IMR-90 (cell line): Measurements from ENCODE around the gene NCF2. TPM values are rescaled to one million over a fixed set of nuclear protein-coding genes. Genes with fewer than 3 reads are reported as not detected.
A peak's percentile ranks its signal among the peaks of the same experiment; 100 is the strongest.

Experiments
- ATAC-seq: fragments of 200-7000 bp; cut with Tn5 transposase; 2 replicates; pipeline ENCODE4 v1.9.1; 2020; ENCODE audit warnings: low read depth, mild to moderate bottlenecking, moderate library complexity
- BruUV-seq: library from RNA; stranded (reverse); fragments of 400-500 nt; replicated peaks from 2 replicates; lab custom pipeline; 2021; lab: Mats Ljungman, UMichigan
- CTCF ChIA-PET: fragments of 300-600 bp; formaldehyde crosslinking; extraction: SDS; loops from one replicate; lab custom pipeline; 2021; ENCODE audit warnings: antibody characterized with exemption; lab: Yijun Ruan, JAX
- POLR2A ChIA-PET: fragments of 300-600 bp; sonication (Branson Sonifier 250); formaldehyde crosslinking; loops from one replicate; lab custom pipeline; 2022; ENCODE audit warnings: antibody characterized with exemption; ENCODE audit not compliant: unreplicated experiment; lab: Charles Lee
- DNase-seq: peaks from one replicate; pipeline ENCODE4 v3.0.0; 2013
- H2AFZ ChIP-seq: replicated peaks from 2 replicates; pipeline ENCODE3; 2013; ENCODE audit warnings: low read length, mild to moderate bottlenecking; ENCODE audit not compliant: poor library complexity
- H2AK5ac ChIP-seq: 2 replicates; pipeline ENCODE4 v1.6.1; 2013; ENCODE audit warnings: low read depth, low read length, inconsistent platforms
- H2AK9ac ChIP-seq: replicated peaks from 2 replicates; pipeline ENCODE3; 2013; ENCODE audit warnings: mild to moderate bottlenecking, low read depth, low read length, moderate library complexity; ENCODE audit not compliant: poor library complexity
- H2BK120ac ChIP-seq: 2 replicates; pipeline ENCODE4 v1.6.1; 2013; ENCODE audit warnings: low read depth, low read length, inconsistent platforms
- H2BK15ac ChIP-seq: 3 replicates; pipeline ENCODE4 v1.6.1; 2013; ENCODE audit warnings: low read depth, low read length, inconsistent platforms
- H2BK20ac ChIP-seq: 2 replicates; pipeline ENCODE4 v1.6.1; 2013; ENCODE audit warnings: low read depth, mild to moderate bottlenecking, inconsistent platforms, low read length, moderate library complexity
- H2BK5ac ChIP-seq: 2 replicates; pipeline ENCODE4 v1.6.1; 2013; ENCODE audit warnings: mild to moderate bottlenecking, low read depth, low read length, inconsistent platforms; ENCODE audit not compliant: poor library complexity, severe bottlenecking
- H3K14ac ChIP-seq: replicated peaks from 2 replicates; pipeline ENCODE4 v1.6.1; 2013; ENCODE audit warnings: low read depth, low read length, inconsistent platforms
- H3K18ac ChIP-seq: 2 replicates; pipeline ENCODE4 v1.6.1; 2013; ENCODE audit warnings: low read depth, low read length, control low read depth
- H3K23ac ChIP-seq: 2 replicates; pipeline ENCODE4 v1.6.1; 2013; ENCODE audit warnings: low read depth, low read length, inconsistent platforms
- H3K27ac ChIP-seq: 2 replicates; pipeline ENCODE4 v1.5.1; 2013; ENCODE audit warnings: mild to moderate bottlenecking, control low read depth, low read length; ENCODE audit not compliant: insufficient read depth
- H3K27me3 ChIP-seq: 2 replicates; pipeline ENCODE4 v1.6.1; 2013; ENCODE audit warnings: low read length; ENCODE audit not compliant: control insufficient read depth, insufficient read depth
- H3K36me3 ChIP-seq: 2 replicates; pipeline ENCODE4 v1.6.1; 2013; ENCODE audit warnings: low read length, mixed read lengths; ENCODE audit not compliant: control insufficient read depth, insufficient read depth
- H3K4ac ChIP-seq: 2 replicates; pipeline ENCODE4 v1.6.1; 2013; ENCODE audit warnings: low read depth, low read length, inconsistent platforms
- H3K4me1 ChIP-seq: 2 replicates; pipeline ENCODE4 v1.6.1; 2013; ENCODE audit warnings: low read length, mixed read lengths; ENCODE audit not compliant: control insufficient read depth, insufficient read depth
- H3K4me2 ChIP-seq: 2 replicates; pipeline ENCODE4 v1.6.1; 2013; ENCODE audit warnings: low read depth, mild to moderate bottlenecking, control low read depth, low read length, moderate library complexity
- H3K4me3 ChIP-seq: 2 replicates; pipeline ENCODE4 v1.5.1; 2013; ENCODE audit warnings: low read depth, mild to moderate bottlenecking, control low read depth, low read length, moderate library complexity; ENCODE audit not compliant: insufficient read depth
- H3K56ac ChIP-seq: 2 replicates; pipeline ENCODE4 v1.6.1; 2013; ENCODE audit warnings: low read length, inconsistent platforms; ENCODE audit not compliant: insufficient read depth; ENCODE audit errors: extremely low read depth
- H3K79me1 ChIP-seq, 2 experiments: 2 replicates each; pipeline ENCODE4 v1.6.1; 2013; ENCODE audit warnings: low read length in 2 of 2, inconsistent platforms in 1 of 2, low read depth in 1 of 2
- H3K9ac ChIP-seq: 2 replicates; pipeline ENCODE4 v1.6.1; 2013; ENCODE audit warnings: low read depth, low read length, control low read depth
- H3K9me1 ChIP-seq: 2 replicates; pipeline ENCODE4 v1.6.1; 2013; ENCODE audit warnings: low read length, inconsistent platforms; ENCODE audit not compliant: insufficient read depth
- H3K9me3 ChIP-seq: 2 replicates; pipeline ENCODE4 v1.6.1; 2013; ENCODE audit warnings: low read length; ENCODE audit not compliant: control insufficient read depth, insufficient read depth
- H4K20me1 ChIP-seq: 2 replicates; pipeline ENCODE4 v1.6.1; 2013; ENCODE audit warnings: low read length, inconsistent platforms; ENCODE audit not compliant: insufficient read depth
- H4K5ac ChIP-seq: 2 replicates; pipeline ENCODE4 v1.6.1; 2013; ENCODE audit warnings: mild to moderate bottlenecking, low read depth, low read length, control low read depth
- H4K8ac ChIP-seq, 2 experiments: 2 replicates each; pipeline ENCODE4 v1.6.1; 2013; ENCODE audit warnings: low read depth in 2 of 2, low read length in 2 of 2, control low read depth in 1 of 2, inconsistent platforms in 1 of 2
- H4K91ac ChIP-seq: 2 replicates; pipeline ENCODE4 v1.6.1; 2013; ENCODE audit warnings: low read depth, low read length, inconsistent platforms; ENCODE audit not compliant: insufficient read depth
- BHLHE40 ChIP-seq: fragments of 150-350 bp; IDR thresholded peaks from 2 replicates; pipeline ENCODE4 v1.6.1; 2016; ENCODE audit warnings: mild to moderate bottlenecking, low read depth, low read length
- CEBPB ChIP-seq: IDR thresholded peaks from 2 replicates; pipeline ENCODE4 v1.6.1; 2012; ENCODE audit warnings: low read depth, low read length, improper control_type of control experiment
- CTCF ChIP-seq: conservative IDR thresholded peaks from 2 replicates; pipeline ENCODE4 v1.5.1; 2012; ENCODE audit warnings: mild to moderate bottlenecking, low read depth, low read length, improper control_type of control experiment
- FOS ChIP-seq: fragments of 150-350 bp; IDR thresholded peaks from 2 replicates; pipeline ENCODE4 v1.6.1; 2016; ENCODE audit warnings: low read depth, low read length
- MXI1 ChIP-seq: IDR thresholded peaks from 2 replicates; pipeline ENCODE4 v1.6.1; 2012; ENCODE audit warnings: low read depth, mild to moderate bottlenecking, low read length, moderate library complexity, borderline replicate concordance
- POLR2A ChIP-seq: IDR thresholded peaks from 2 replicates; pipeline ENCODE4 v1.6.1; 2012; ENCODE audit warnings: mild to moderate bottlenecking, low read depth, low read length
- RAD21 ChIP-seq: IDR thresholded peaks from 2 replicates; pipeline ENCODE4 v1.6.1; 2012; ENCODE audit warnings: low read length, improper control_type of control experiment
- RCOR1 ChIP-seq: IDR thresholded peaks from 2 replicates; pipeline ENCODE4 v1.6.1; 2012; ENCODE audit warnings: mild to moderate bottlenecking, low read length, improper control_type of control experiment; ENCODE audit not compliant: insufficient replicate concordance
- WGBS, 2 experiments: methylation state at CpG; one replicate each; pipeline versions ENCODE4 v1.1.5 to v1.1.7; 2013; ENCODE audit warnings: missing lambda C conversion rate in 2 of 2; ENCODE audit not compliant: insufficient read length in 1 of 2; ENCODE audit errors: extremely low coverage in 2 of 2; 5-methylcytosine and 5-hydroxymethylcytosine counted together
- dilution Hi-C: fragments of 300-500 bp; cut with HindIII; formaldehyde crosslinking; loops from one replicate; pipeline ENCODE4 v1.14.3; 2018; ENCODE audit warnings: low sequenced_read_pairs; ENCODE audit not compliant: unreplicated experiment
- in situ Hi-C: fragments of 300-500 bp; cut with MboI; formaldehyde crosslinking; loops from 3 replicates; pipeline ENCODE4 v1.14.3; 2019; ENCODE audit warnings: low sequenced_read_pairs, inconsistent platforms, mixed read lengths
- intact Hi-C: fragments of 100-400 bp; cut with micrococcal nuclease; formaldehyde crosslinking; loops from 2 replicates; pipeline ENCODE4 v1.10.0; 2022
- polyA plus RNA-seq, 3 experiments: library from polyadenylated mRNA; depleted of rRNA; stranded (reverse); fragments of >200 nt; gene quantifications; 2 replicates each; pipeline ENCODE4 v1.2.3, GENCODE V29; 2012; ENCODE audit warnings: low replicate concordance in 1 of 3
- total RNA-seq: library from RNA; depleted of rRNA; stranded (reverse); fragments of >200 nt; gene quantifications from 2 replicates; pipeline ENCODE4 v1.2.3, GENCODE V29; 2012

The NCF2 gene
- total and polyA plus RNA-seq, 2 of the 4 experiments (the other 2 are of a cell fraction): 3.2 to 4.2 TPM

GRCh38 chr1:183632964-183633363 lies 42.7 kb upstream of the NCF2 start:
- Histone ChIP-seq H3K4me1 (peaks cover 5% of the 10 kb centered on the region), H3K4me2 (peak overlapping the region; percentile 99), H4K8ac (peak overlapping the region; percentile 37 to 76), H3K23ac (peak overlapping the region; percentile 26; the same call in 1 of the 2 replicates), H2BK15ac (peak overlapping the region; percentile 79; the same call in 1 of the 3 replicates), H3K9ac (peak overlapping the region; percentile 96), H2BK5ac (peak overlapping the region; percentile 93), H4K5ac (peak overlapping the region; percentile 59; the same call in 1 of the 2 replicates), H3K56ac (peak overlapping the region; percentile 89), H3K18ac (peak overlapping the region; percentile 85), H3K9me1 (peaks cover 7% of the 10 kb centered on the region; the same call in 1 of the 2 replicates), H3K27me3 (no peaks in the 10 kb centered on the region), H3K79me1 (peaks cover 14 to 34% of the 10 kb centered on the region in 2 experiments), H3K14ac (peak overlapping the region; percentile 56), H2AFZ (no peak overlapping the region), H2AK9ac (no peak overlapping the region), H4K20me1 (peaks cover 20% of the 10 kb centered on the region; the same call in 1 of the 2 replicates), H3K4me3 (peak overlapping the region; percentile 85), H3K9me3 (no peaks in the 10 kb centered on the region), H2BK20ac (peak overlapping the region; percentile 17; the same call in 1 of the 2 replicates), H3K27ac (peak overlapping the region; percentile 98), H3K4ac (peak overlapping the region; percentile 57; the same call in 1 of the 2 replicates), H3K36me3 (peaks cover 18% of the 10 kb centered on the region), H4K91ac (peak overlapping the region; percentile 31; the same call in 1 of the 2 replicates), H2BK120ac (peak overlapping the region; percentile 48; the same call in 1 of the 2 replicates), H2AK5ac (peak overlapping the region; percentile 68)
- intact Hi-C loops: loop anchor here (5.0 to 10.0 kb wide), 3 partner anchors 422 to 752 kb away; partner anchors contain the start of genes C1orf21 and TSEN15
- ATAC-seq (no peak), DNase-seq (no peak)
- no TSS peak for BruUV-seq
- ChIA-PET CTCF (interaction anchor here (0.6 to 1.5 kb wide), 4 partner anchors 12 to 283 kb away, joined by 3 to 5 read pairs (median 3); no protein-coding TSS in a partner anchor), POLR2A (interaction anchor here (0.7 kb wide), 1 partner anchor 281 kb away, joined by 3 read pairs; no protein-coding TSS in a partner anchor)
- no CpG with 5 or more reads among the region's 1 CpG for WGBS, 2 experiments
- dilution Hi-C loops: no loop called here
- in situ Hi-C loops: no loop called here
- TF ChIP-seq BHLHE40 (no peak), CEBPB (no peak), CTCF (no peak), RAD21 (no peak), RCOR1 (no peak), FOS (no peak), MXI1 (no peak), POLR2A (no peak)
